ENCODE measurements around the gene TMEM45A. TPM values are rescaled to one million over a fixed set of nuclear protein-coding genes. Genes with fewer than 3 reads are reported as not detected.

The TMEM45A gene
- total RNA-seq, 1 experiment from 2014 or later = 10.1 TPM

DNA sequence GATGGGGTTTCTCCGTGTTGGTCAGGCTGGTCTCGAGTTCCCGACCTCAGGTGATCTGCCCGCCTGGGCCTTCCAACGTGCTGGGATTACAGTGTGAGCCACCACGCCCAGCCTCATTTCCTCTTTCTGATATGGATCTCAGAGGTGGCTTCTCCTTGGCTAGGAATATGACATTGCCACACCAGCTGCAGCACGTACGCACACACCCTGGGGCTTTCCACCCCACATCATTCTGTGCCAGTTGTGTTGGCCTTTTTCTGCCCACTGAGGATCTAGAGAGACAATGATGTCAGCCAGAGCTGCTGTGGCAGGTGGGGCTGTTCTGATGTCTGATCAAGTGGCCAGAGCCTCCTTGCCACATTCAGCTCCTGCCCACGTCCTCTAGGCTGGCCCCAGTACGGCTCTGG lies 29.0 kb downstream of the TMEM45A start:
- no peak for TF ChIP-seq CTCF (conservative IDR thresholded peaks at IDR 0.05)
- Histone ChIP-seq H4K91ac (ENCODE audit: insufficient read length, low read depth, low read length) (no peak overlapping the region), H4K20me1 (ENCODE audit: control insufficient read depth, insufficient read depth, insufficient read length) (no peaks in the 10 kb centered on the region), H3K56ac (ENCODE audit: insufficient read length, low read depth, low read length) (no peak overlapping the region), H4K5ac (ENCODE audit: insufficient read length, low read depth, low read length) (no peak overlapping the region), H2AK5ac (ENCODE audit: insufficient read length, low read length) (no peak overlapping the region), H3K14ac (ENCODE audit: insufficient read depth, low read length) (no peak overlapping the region), H3K27me3 (ENCODE audit: insufficient read depth, low read length) (no peaks in the 10 kb centered on the region), H2BK12ac (ENCODE audit: insufficient read length, low read depth, low read length) (no peak overlapping the region), H4K8ac (replicated peaks; ENCODE audit: insufficient read length, low read depth, low read length) (no peak overlapping the region), H2BK20ac (ENCODE audit: low read depth, low read length, poor library complexity, severe bottlenecking) (no peak overlapping the region), H3T11ph (ENCODE audit: low read length) (no peak overlapping the region), H2BK120ac (ENCODE audit: low read depth, low read length, poor library complexity, severe bottlenecking) (no peak overlapping the region), H3K9ac (ENCODE audit: extremely low read depth, insufficient read length, low read length) (no peak overlapping the region), H2BK15ac (ENCODE audit: low read depth, low read length) (no peak overlapping the region), H2AFZ (ENCODE audit: low read length) (no peak overlapping the region), H3K9me3 (ENCODE audit: control insufficient read depth, low read depth, low read length) (no peaks in the 10 kb centered on the region), H3K23me2 (ENCODE audit: insufficient read length, low read depth, low read length, poor library complexity, severe bottlenecking) (no peaks in the 10 kb centered on the region), H3K23ac (ENCODE audit: insufficient read length, low read depth, low read length) (no peak overlapping the region), H3K18ac (ENCODE audit: insufficient read length, low read depth, low read length) (no peak overlapping the region), H3K4ac (ENCODE audit: low read depth, low read length) (no peak overlapping the region), H3K4me2 (ENCODE audit: insufficient read depth, insufficient read length, low read length) (no peak overlapping the region), H3K79me1 (ENCODE audit: insufficient read depth, low read depth, low read length, poor library complexity, severe bottlenecking) (no peaks in the 10 kb centered on the region), H3K79me2 (ENCODE audit: insufficient read depth, low read length) (no peaks in the 10 kb centered on the region), H2BK5ac (ENCODE audit: insufficient read length, low read length) (no peak overlapping the region), H3K27ac (ENCODE audit: insufficient read length, low read depth, low read length) (no peak overlapping the region), H3K4me1 (ENCODE audit: insufficient read depth, low read length) (no peaks in the 10 kb centered on the region)
- Mint-ChIP-seq H3K27ac (no peak overlapping the region; a peak in 2 of 7 replicates), H3K4me1 (peaks cover 0 to 2% of the 10 kb centered on the region in 2 experiments; a peak in 1 of 4 replicates), H3K27me3 (ENCODE audit: low read depth) (no peaks in the 10 kb centered on the region), H3K9me3 (no peaks in the 10 kb centered on the region; a peak in 1 of 5 replicates), H3K36me3 (ENCODE audit: insufficient read depth in 1 of 3, low read depth in 3 of 3) (peaks cover 0 to 10% (median 4%) of the 10 kb centered on the region in 3 experiments; a peak in 3 of 7 replicates), H3K4me3 (no peak overlapping the region)
- DNase-seq = no peak
- WGBS (ENCODE audit: extremely low coverage, insufficient read length, low lambda C conversion rate) = no CpG with 5 or more reads among the region's 10 CpGs
